ENCODE measurements around the gene EID2.

DNA sequence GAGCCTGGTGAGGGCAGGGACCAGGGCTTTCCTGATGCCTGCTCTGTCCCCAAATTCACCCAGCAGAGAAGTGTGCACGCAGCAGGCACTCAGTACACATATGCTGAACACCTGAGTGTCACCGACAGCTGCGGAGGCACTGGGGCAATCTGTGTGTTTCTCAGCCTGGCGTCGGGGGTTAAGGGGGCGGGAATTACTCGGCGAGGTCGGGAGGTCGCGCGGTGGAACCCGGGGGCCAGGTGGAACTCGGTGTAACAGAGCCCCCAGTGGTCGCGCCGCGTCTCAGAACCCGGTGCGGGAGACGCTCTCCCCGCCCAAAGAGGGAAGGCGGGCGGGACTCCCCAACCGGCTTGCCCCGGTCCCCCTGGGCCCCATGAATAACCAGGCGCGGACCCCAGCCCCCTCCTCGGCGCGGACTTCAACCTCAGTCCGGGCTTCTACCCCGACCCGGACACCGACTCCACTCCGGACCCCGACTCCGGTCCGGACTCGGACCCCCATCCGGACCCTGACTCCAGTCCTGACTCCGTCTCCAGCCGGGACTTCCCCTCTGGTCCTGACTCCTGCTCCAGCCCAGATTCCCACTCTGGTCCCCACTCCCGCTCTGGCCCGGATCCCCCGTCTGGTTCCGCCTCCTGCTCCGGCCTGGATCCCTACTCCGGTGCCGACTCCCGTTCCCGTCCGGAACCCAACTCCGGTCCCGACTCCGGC is 25.0 kb downstream of the EID2 start, which contains the start of gene SELENOV:
- no peak for TF ChIP-seq SMC3 (IDR thresholded peaks at IDR 0.05; ENCODE audit: low read depth, low read length)
- TF ChIP-seq POLR2A (IDR thresholded peaks at IDR 0.05; ENCODE audit: low read depth, low read length) = no peak
- TF ChIP-seq, protein P1, sequence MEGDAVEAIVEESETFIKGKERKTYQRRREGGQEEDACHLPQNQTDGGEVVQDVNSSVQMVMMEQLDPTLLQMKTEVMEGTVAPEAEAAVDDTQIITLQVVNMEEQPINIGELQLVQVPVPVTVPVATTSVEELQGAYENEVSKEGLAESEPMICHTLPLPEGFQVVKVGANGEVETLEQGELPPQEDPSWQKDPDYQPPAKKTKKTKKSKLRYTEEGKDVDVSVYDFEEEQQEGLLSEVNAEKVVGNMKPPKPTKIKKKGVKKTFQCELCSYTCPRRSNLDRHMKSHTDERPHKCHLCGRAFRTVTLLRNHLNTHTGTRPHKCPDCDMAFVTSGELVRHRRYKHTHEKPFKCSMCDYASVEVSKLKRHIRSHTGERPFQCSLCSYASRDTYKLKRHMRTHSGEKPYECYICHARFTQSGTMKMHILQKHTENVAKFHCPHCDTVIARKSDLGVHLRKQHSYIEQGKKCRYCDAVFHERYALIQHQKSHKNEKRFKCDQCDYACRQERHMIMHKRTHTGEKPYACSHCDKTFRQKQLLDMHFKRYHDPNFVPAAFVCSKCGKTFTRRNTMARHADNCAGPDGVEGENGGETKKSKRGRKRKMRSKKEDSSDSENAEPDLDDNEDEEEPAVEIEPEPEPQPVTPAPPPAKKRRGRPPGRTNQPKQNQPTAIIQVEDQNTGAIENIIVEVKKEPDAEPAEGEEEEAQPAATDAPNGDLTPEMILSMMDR (conservative IDR thresholded peaks at IDR 0.05; ENCODE audit: low read depth, low read length) = no peak
- TF ChIP-seq CHD1 (IDR thresholded peaks at IDR 0.05; ENCODE audit: low read depth, low read length) = no peak
- no peak for TF ChIP-seq BHLHE40 (IDR thresholded peaks at IDR 0.05; ENCODE audit: low read depth, low read length)
- no peak for TF ChIP-seq MAFK (IDR thresholded peaks at IDR 0.05; ENCODE audit: low read depth, low read length)

Data from IMR-90 (cell line).